Activated T-cell treated with anti-CD3 and anti-CD28 coated beads, Interleukin-2, amount 50 U/mL, for 4 hours (primary cell): Measurements from ENCODE around the gene CAND2. TPM values are rescaled to one million over a fixed set of nuclear protein-coding genes. Genes with fewer than 3 reads are reported as not detected.

Source experiments
- ATAC-seq, 2 donors: fragments of 200-7000 bp; cut with Tn5 transposase; one replicate each; pipeline ENCODE4 v1.10.0; 2021
- DNase-seq: peaks from one replicate; pipeline ENCODE4 v3.0.0-alpha.2; 2020
- H3K27me3 Mint-ChIP-seq: one replicate; pipeline ENCODE4 v1.8.0; 2021; ENCODE audit warnings: low read depth, mixed read lengths
- H3K36me3 Mint-ChIP-seq: one replicate; pipeline ENCODE4 v1.8.0; 2022; ENCODE audit warnings: mixed read lengths; ENCODE audit not compliant: insufficient read depth
- H3K4me1 Mint-ChIP-seq: one replicate; pipeline ENCODE4 v1.8.0; 2021; ENCODE audit warnings: low read depth, mixed read lengths
- H3K4me3 Mint-ChIP-seq: one replicate; pipeline ENCODE4 v1.8.0; 2021; ENCODE audit warnings: mild to moderate bottlenecking, moderate library complexity, mixed read lengths
- H3K9me3 Mint-ChIP-seq: one replicate; pipeline ENCODE4 v1.8.0; 2021; ENCODE audit warnings: mixed read lengths
- total RNA-seq, 3 donors: library from RNA; stranded (reverse); gene quantifications; one replicate each; pipeline ENCODE4 v1.2.1, GENCODE V29; 2021

The CAND2 gene
- total RNA-seq, 3 donors from 2014 or later = 1.0 to 1.9 (median 1.4) TPM

DNA sequence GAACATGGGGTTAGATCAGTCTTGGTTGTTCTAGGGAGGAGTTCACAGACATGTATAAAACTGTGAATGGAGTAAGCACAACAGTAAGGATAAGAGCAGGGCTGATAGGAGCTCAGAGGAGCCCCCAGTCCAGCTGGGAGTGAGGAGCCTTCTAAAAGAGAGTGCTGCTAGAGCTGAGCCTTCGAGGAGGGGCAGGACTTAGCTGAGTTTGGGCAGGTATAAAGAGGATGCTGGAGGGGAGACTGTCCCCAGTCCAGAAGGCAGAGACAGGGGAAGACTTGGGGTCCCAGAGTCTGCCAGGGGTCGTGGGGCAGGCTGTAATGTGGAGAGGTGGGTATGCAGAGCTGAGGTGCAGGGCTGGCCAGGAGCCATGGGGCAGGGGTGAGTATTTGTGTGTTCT is 12.1 kb downstream of the CAND2 start:
- Mint-ChIP-seq H3K36me3 (no peaks in the 10 kb centered on the region), H3K27me3 (no peaks in the 10 kb centered on the region), H3K4me1 (peaks cover 7% of the 10 kb centered on the region), H3K9me3 (no peaks in the 10 kb centered on the region), H3K4me3 (peak overlapping the region; percentile 5)
- ATAC-seq (no peak), DNase-seq (no peak)

DNA sequence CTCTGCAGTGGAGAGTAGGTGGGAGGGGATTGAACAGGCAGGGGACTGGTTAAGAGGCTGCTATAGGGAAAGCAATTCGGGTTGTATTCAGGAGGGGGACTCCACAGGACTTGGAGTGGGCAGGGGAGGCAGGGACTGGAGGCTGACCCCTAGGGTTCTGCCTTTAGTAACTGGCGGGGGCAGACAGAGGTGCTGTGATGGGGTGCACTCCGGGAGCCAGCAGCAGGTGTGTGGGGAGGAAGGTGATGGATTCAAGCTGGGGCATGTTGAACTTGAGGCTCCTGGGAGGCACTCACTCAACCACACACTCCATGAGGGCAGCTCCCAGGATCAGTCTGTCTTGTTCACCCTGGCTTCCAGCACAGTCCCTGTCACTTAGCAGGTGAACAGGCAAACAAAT is 12.5 kb downstream of the CAND2 start:
- ATAC-seq = no peak

DNA sequence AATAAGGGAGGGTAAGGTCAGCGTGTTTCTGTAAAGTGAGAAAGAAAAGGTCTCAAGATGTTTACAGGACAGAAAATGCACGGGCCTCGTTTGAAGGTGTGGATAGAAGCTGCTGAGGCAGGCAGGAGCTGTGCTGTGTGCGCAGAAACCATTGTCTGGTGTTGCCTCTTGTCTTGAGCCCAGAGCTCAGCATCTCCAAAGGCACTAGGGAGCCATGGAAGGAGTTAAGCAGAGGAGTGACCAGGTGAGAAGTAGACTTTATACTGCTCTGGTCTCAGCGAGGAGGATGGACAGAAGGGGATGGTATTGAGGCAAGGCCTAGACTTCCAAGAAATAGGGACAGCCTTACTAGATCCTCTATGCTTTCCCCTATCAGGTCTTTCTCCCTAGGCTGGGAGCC is 13.0 kb downstream of the CAND2 start:
- H3K4me1 Mint-ChIP-seq = peaks cover 7% of the 10 kb centered on the region
- H3K36me3 Mint-ChIP-seq = no peaks in the 10 kb centered on the region
- H3K4me3 Mint-ChIP-seq = peak overlapping the region; percentile 46
- H3K9me3 Mint-ChIP-seq = no peaks in the 10 kb centered on the region
- DNase-seq (no peak), ATAC-seq (no peak)
- no peaks in the 10 kb centered on the region for H3K27me3 Mint-ChIP-seq

More for the DNA sequence above, 12.5 kb downstream of the CAND2 start:
- H3K4me3 Mint-ChIP-seq = peak overlapping the region; percentile 46
- peaks cover 7% of the 10 kb centered on the region for H3K4me1 Mint-ChIP-seq
- no peaks in the 10 kb centered on the region for H3K9me3 Mint-ChIP-seq
- H3K27me3 Mint-ChIP-seq = no peaks in the 10 kb centered on the region
- no peak for DNase-seq
- no peaks in the 10 kb centered on the region for H3K36me3 Mint-ChIP-seq

DNA sequence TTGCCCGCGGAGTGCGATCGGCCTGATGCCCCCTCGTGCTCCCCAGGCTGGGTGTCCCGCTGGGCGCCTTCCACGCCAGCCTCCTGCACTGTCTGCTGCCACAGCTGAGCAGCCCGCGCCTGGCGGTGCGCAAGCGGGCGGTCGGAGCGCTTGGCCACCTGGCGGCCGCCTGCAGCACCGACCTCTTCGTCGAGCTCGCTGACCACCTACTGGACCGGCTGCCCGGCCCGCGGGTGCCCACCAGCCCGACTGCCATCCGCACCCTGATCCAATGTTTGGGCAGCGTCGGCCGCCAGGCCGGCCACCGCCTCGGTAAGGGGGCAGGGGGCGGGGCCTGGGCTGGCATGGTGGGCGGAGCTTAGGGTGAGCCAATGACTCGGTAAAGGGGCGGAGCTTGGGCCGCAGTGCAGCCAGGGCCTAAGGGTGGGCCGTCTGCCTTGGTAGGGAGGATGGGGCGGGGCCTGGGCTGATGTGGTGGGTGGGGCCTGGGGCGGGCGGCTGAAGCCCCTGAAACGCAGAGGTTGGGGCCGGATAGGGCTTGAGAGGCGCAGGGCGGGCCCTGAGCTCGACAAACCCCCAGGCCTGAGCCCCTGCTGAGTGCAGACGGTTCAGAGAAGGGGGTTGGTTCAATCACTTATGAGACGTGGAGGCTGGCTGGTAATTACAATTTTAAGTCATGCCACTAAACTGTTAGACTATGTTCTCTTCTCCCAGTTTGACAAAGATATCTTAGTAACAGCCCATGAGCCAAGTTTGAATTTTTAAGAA is 13.7 kb downstream of the CAND2 start:
- Mint-ChIP-seq H3K27me3 (no peaks in the 10 kb centered on the region), H3K9me3 (no peaks in the 10 kb centered on the region), H3K4me3 (peak overlapping the region; percentile 64), H3K4me1 (peaks cover 7% of the 10 kb centered on the region), H3K36me3 (no peaks in the 10 kb centered on the region)
- ATAC-seq (peak; percentile 99), DNase-seq (peak; percentile 93)

DNA sequence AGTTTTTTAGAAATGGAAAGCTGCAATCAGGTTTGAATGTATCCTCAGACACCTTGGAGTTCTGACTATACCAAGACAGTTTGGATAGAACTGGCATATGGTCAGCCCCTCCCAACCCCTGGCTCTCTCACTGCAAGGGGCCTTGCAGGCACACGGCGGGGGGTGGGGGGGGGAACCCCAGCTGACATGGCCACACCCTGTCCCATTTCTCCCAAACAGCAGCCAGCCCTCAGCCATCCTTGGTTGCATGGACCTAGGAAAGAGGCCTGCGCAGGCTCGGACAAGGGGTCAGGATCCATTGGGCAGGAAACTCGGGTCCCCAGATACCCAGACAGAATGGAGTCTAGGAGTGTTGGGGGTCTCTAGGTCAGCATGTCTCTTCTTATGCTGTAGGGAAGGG is 14.5 kb downstream of the CAND2 start:
- Mint-ChIP-seq H3K4me1 (peaks cover 7% of the 10 kb centered on the region), H3K9me3 (no peaks in the 10 kb centered on the region), H3K36me3 (no peaks in the 10 kb centered on the region), H3K4me3 (peak overlapping the region; percentile 64), H3K27me3 (no peaks in the 10 kb centered on the region)
- no peak for DNase-seq
- ATAC-seq = no peak

DNA sequence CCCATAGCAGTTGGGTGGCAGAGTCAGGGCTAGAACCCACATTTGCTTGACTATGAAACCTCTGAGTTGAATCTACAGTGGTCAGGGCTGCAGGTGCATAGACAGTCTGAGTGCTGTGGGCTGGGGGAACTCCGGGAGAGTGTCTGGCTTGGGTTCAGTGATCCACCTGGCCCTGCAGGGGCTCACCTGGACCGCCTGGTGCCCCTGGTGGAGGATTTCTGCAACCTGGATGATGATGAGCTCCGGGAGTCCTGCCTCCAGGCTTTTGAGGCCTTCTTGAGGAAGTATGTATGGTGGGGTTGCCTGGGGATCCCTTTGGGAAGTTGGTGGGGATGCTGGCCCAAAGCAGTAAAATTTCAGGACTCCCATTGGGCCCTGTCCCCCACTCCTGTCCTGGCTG is 16.3 kb downstream of the CAND2 start:
- ATAC-seq (no peak), DNase-seq (no peak)
- Mint-ChIP-seq H3K4me1 (peaks cover 7% of the 10 kb centered on the region), H3K9me3 (no peaks in the 10 kb centered on the region), H3K4me3 (no peak overlapping the region), H3K27me3 (no peaks in the 10 kb centered on the region), H3K36me3 (no peaks in the 10 kb centered on the region)

DNA sequence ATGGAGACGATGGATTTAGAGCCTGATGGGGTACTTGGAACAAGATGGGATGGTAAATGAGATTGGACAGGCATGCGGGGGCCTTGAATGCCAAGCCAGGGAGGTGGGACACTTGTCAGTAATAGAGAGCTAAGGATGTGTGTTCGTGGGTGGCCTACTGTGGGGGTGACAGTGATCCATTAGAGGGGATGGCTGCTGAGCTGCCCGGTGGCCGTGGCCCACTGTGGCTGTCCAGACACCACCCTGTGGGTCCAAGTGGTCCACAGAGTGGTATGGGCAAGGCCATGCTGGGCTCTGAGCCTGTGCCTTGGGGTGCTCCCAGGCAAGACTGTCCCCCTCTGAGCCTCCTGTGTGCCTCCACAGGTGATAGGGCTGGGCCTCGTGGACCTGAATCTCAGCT is 17.5 kb downstream of the CAND2 start:
- Mint-ChIP-seq H3K4me1 (peaks cover 7% of the 10 kb centered on the region), H3K9me3 (no peaks in the 10 kb centered on the region), H3K4me3 (no peak overlapping the region), H3K36me3 (no peaks in the 10 kb centered on the region), H3K27me3 (no peaks in the 10 kb centered on the region)
- DNase-seq (no peak), ATAC-seq (no peak)

DNA sequence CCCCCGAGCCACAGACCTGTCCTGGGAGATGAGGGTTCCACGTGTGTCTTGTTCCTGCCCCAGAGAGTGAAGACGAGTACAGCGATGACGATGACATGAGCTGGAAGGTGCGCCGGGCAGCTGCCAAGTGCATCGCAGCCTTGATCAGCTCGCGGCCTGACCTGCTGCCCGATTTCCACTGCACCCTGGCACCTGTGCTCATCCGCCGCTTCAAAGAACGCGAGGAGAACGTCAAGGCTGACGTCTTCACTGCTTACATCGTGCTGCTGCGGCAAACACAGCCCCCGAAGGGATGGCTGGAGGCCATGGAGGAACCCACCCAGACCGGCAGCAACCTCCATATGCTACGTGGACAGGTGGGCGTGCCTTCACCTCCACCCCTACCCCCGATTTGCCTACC is 18.6 kb downstream of the CAND2 start:
- no peak for DNase-seq
- peaks cover 5% of the 10 kb centered on the region for H3K4me1 Mint-ChIP-seq
- no peaks in the 10 kb centered on the region for H3K9me3 Mint-ChIP-seq
- no peak overlapping the region for H3K4me3 Mint-ChIP-seq
- no peaks in the 10 kb centered on the region for H3K36me3 Mint-ChIP-seq
- H3K27me3 Mint-ChIP-seq = no peaks in the 10 kb centered on the region
- no peak for ATAC-seq

DNA sequence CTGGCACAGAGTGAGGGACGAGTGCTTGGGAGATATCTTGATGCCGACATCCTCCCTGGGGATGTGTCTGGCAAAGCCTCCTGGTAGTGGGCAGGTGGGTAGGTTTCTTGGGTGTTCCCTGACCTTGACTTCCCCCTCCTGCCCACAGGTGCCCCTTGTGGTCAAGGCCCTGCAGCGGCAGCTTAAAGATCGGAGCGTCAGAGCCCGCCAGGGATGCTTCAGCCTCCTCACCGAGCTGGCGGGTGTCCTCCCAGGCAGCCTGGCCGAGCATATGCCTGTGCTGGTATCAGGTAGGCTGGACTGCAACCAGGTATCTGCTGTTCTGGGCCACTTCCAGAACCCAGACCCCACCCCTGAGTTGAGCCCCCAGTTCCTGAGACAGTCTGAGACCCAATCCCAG is 19.2 kb downstream of the CAND2 start:
- Mint-ChIP-seq H3K4me3 (no peak overlapping the region), H3K4me1 (peaks cover under 1% of the 10 kb centered on the region), H3K36me3 (no peaks in the 10 kb centered on the region), H3K27me3 (no peaks in the 10 kb centered on the region), H3K9me3 (no peaks in the 10 kb centered on the region)
- DNase-seq (no peak), ATAC-seq (no peak)

DNA sequence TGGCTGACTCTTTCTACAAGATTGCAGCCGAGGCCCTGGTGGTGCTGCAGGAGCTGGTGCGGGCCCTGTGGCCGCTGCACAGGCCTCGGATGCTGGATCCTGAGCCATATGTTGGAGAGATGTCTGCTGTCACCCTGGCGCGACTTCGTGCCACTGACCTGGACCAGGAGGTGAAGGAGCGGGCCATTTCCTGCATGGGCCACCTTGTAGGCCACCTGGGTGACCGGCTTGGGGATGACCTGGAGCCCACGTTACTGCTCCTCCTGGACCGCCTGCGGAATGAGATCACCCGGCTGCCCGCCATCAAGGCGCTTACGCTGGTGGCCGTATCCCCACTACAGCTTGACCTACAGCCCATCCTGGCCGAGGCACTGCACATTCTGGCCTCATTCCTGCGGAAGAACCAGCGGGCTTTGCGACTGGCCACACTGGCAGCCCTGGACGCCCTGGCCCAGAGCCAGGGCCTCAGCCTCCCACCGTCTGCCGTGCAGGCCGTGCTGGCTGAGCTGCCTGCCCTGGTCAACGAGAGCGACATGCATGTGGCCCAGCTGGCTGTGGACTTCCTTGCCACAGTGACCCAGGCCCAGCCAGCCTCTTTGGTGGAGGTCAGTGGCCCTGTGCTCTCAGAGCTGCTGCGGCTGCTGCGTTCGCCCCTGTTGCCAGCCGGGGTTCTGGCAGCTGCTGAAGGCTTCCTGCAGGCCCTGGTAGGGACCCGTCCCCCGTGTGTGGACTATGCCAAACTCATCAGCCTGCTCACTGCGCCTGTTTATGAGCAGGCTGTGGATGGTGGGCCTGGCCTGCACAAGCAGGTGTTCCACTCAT is 20.3 kb downstream of the CAND2 start:
- no peaks in the 10 kb centered on the region for H3K9me3 Mint-ChIP-seq
- H3K27me3 Mint-ChIP-seq = no peaks in the 10 kb centered on the region
- no peak for ATAC-seq
- DNase-seq = no peak
- no peak overlapping the region for H3K4me3 Mint-ChIP-seq
- no peaks in the 10 kb centered on the region for H3K4me1 Mint-ChIP-seq
- no peaks in the 10 kb centered on the region for H3K36me3 Mint-ChIP-seq

DNA sequence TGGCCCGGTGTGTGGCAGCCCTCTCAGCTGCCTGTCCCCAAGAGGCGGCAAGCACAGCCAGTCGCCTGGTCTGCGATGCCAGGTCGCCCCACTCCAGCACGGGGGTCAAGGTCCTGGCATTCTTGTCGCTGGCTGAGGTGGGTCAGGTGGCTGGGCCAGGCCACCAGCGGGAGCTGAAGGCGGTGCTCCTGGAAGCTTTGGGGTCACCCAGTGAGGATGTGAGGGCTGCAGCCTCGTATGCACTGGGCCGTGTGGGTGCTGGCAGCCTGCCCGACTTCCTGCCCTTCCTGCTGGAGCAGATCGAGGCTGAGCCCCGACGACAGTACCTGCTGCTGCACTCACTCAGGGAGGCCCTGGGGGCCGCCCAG is 20.8 kb downstream of the CAND2 start:
- DNase-seq (no peak), ATAC-seq (no peak)
- Mint-ChIP-seq H3K4me3 (no peak overlapping the region), H3K9me3 (no peaks in the 10 kb centered on the region), H3K27me3 (no peaks in the 10 kb centered on the region), H3K36me3 (no peaks in the 10 kb centered on the region), H3K4me1 (no peaks in the 10 kb centered on the region)

DNA sequence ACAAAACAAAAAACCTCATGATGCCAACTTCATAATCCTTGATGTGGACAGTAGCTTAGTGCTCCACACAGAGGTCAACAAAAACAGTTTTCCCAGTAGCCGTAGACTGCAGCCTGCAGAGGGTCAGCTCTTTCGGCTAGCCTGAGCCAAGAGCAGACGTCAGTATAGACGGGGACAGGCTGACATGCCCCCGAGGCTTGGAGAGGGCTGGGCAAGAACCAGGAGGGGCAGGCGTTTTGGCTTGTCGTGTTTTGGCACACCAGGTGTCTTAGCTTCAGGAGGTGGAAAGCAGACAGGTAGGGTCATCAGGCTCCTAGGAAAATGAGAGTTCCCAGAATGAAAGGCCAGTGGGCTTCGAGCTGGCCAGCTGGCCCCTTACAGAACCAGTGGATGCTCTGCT is 21.8 kb downstream of the CAND2 start:
- Mint-ChIP-seq H3K4me1 (no peaks in the 10 kb centered on the region), H3K36me3 (no peaks in the 10 kb centered on the region), H3K27me3 (no peaks in the 10 kb centered on the region), H3K4me3 (no peak overlapping the region), H3K9me3 (no peaks in the 10 kb centered on the region)
- DNase-seq = no peak
- no peak for ATAC-seq

DNA sequence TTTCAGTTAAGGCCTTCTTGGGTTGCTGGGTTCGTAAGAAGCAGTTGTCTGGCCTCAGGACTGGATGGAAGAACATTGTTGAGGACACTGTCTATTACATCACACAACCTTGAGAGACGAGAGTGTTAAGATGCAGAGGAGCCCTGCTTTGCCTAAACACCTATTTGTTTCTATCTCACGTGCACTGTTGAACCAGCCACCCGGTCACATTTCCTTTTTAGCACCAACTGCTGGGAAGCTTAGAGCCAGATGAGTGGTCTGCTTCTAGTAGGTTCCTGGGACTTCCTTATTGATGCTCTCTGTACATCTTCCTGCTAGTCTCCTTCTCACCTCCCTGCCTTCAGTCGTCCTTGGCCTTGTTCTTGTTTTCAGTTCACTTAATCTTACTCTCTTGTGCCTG is 22.3 kb downstream of the CAND2 start:
- no peak overlapping the region for H3K4me3 Mint-ChIP-seq
- no peaks in the 10 kb centered on the region for H3K27me3 Mint-ChIP-seq
- no peak for DNase-seq
- H3K9me3 Mint-ChIP-seq = no peaks in the 10 kb centered on the region
- ATAC-seq = no peak
- no peaks in the 10 kb centered on the region for H3K36me3 Mint-ChIP-seq
- no peaks in the 10 kb centered on the region for H3K4me1 Mint-ChIP-seq

DNA sequence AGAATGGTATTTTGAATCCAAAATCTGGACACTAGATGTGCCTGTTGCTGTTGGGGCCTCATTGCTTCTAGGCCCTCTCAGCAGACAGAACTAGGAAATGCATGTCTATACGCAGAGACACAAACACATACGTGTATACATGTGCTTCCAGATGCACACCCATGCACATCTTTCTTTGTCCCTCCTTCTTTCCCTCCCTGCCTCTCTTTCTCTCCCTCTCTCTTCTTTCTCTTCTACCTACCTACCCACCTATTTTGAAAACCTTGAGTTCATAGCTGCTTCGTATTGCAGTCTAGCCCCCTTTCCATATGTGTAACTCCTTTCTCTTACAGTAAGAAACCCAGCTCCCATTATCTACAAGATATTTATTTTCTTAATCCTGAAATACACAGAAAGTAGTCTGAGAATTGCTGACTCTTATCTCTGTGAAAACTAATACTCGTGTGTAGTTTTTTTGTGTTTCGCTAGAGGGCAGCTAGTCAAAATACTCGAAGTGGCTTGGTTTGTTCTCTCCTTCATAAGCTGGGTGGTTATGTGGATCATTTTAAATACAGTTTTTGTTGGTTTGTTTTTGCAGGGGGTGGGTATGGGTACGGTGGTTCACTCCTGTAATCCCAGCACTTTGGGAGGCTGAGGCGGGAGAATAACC is 26.4 kb downstream of the CAND2 start:
- no peaks in the 10 kb centered on the region for H3K36me3 Mint-ChIP-seq
- no peak overlapping the region for H3K4me3 Mint-ChIP-seq
- ATAC-seq = no peak
- no peaks in the 10 kb centered on the region for H3K4me1 Mint-ChIP-seq
- H3K27me3 Mint-ChIP-seq = no peaks in the 10 kb centered on the region
- H3K9me3 Mint-ChIP-seq = no peaks in the 10 kb centered on the region
- DNase-seq = no peak

DNA sequence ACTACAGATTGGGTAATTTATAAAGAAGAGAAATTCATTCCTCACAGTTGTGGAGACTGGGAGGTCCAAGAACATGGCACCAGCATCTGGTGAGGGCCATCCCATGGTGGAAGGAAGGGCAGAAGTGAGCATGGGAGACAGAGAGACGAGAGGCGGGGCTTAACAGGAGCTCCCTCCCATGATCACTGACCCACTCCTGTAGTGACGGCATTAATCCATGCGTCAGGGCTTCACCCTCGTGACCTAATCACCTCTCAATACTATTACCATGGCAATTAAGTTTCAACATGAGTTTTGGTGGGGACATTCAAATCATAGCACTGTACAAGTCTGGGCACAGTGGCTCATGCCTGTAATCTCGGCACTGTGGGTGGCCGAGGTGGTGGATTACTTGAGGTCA is 27.8 kb downstream of the CAND2 start:
- ATAC-seq (no peak), DNase-seq (no peak)
- Mint-ChIP-seq H3K36me3 (no peaks in the 10 kb centered on the region), H3K27me3 (no peaks in the 10 kb centered on the region), H3K4me1 (no peaks in the 10 kb centered on the region), H3K4me3 (no peak overlapping the region), H3K9me3 (no peaks in the 10 kb centered on the region)
